ENCODE data around the gene ASB6.
A peak's percentile ranks its signal among the peaks of the same experiment; 100 is the strongest.
"Not testable (repeated sequence)": the region's sequence is repeated elsewhere in the genome, so short reads cannot be mapped to it uniquely, and the experiment has no call there.

The ASB6 gene

DNA sequence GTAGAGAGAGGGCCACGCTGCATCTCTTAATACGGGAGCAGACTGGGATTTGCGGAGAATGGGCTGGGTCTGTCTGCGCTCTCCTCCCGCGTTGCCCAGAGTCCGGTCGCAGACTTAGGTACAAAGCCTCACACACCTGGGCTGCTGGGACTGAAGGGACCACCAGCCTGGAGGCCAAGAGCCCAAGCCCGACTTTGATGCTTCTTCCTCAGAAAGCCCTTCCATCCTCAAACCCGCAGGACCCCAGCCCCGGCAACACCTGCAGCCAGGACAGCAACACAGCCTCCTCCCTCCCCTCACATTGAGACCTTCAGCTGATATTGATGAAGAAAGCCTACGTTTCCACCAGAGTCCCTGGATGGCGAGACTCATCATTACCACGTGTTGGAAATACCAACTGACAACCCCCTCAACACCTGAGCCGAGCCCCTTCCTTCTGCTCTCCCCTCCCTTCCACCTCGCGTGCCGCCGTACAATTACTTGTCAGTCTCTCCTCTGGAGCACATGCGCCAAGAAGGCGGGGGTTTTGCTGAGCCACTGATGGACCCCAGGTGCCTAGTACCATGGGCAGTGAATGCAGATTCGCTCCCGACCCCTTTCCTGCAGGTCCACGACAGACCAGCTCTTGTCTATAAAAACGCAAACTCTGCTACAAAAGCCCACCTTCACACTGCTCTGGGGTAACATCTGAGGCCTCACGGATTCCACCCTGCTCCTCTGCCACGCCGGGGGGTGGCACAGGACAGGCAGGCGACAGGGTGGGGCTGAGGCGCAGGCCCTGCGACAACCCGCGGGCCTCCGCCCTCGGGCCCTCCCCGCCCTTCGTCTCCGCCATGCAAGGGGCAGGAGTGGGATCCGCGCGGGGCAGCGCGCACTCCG, 841 bp downstream of the ASB6 start:
- DNase-seq, result no peak

GRCh38 chr9:129640086-129640870, 1.7 kb downstream of the ASB6 start:
- DNase-seq, result peak; percentile 69

- no peak for DNase-seq
Measured at GRCh38 chr9:129639756-129640085, 2.2 kb downstream of the ASB6 start.

GRCh38 chr9:129639034-129639630, 2.8 kb downstream of the ASB6 start:
- DNase-seq, result no peak

DNA sequence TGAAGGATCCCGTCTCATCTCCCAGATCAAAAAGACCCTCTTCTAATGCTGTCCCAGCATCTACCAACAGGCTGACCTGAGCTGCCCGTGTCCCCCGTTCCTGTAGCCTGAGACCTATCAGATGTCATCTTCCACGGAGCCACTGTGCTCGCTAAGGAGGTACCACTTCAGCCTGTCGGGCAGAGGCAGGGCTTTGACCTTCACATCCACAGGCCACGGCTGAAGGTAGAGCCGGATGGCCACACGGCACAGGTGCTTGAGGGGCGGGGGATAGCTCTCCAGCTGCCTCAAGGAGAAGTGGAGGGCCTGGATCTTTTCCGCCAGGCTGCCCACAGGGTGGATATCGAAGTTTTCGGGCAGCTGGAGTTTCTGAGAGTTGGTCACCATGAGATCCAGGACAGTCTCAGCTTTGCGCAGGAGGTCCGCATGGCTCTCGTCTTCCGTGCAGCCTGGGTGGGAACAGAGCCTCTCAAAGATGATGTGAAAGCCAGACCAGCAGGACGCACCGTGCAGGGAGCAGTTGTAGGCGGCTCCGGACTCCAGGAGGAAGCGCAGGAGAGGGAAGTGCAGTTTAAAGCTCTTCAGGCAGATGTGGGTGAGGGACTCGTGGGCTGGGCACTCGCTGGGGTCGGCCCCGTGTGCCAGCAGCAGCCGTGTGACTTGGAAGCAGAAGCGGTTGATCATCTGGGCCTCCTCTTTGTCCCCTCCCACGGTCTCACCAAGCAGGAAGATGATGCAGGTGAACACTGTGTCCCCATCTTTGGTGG, 4.1 kb downstream of the ASB6 start:
- DNase-seq, result no peak

DNA sequence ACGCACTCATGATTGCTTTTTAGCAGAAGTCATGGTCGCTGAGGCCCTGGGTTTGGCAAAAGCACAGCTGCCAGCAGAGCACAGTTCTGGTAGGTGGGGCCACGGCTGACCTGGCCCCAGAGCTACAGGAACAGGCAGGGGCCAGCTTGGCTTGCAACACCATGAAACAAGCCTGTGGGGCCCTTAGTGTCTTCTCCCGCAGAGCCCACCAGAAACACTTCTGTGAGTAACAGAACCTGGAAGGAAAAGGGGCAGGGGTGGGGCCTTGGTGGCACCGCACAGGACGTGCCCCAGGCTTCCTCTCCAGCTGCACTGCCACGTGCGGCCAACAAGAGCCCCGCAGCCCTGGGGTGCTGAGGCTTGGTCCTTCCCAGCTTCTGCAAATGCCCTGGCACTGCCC, 4.8 kb downstream of the ASB6 start:
- DNase-seq, result no peak

DNA sequence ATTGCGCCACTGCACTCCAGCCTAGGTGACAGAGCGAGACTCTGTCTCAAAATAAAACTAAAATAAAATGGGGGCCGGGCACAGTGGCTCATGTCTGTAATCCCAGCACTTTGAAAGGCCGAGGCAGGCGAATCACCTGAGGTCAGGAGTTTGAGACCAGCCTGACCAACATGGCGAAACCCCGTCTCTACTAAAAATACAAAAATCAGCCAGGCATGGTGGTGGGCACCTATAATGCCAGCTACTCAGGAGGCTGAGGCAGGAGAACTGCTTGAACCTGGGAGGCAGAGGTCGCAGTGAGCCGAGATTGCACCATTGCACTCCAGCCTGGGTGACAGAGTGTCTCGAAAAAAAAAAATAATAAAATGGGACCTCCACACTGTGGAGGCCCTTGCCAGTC, 5.6 kb downstream of the ASB6 start:
- DNase-seq, result not testable (repeated sequence)

DNA sequence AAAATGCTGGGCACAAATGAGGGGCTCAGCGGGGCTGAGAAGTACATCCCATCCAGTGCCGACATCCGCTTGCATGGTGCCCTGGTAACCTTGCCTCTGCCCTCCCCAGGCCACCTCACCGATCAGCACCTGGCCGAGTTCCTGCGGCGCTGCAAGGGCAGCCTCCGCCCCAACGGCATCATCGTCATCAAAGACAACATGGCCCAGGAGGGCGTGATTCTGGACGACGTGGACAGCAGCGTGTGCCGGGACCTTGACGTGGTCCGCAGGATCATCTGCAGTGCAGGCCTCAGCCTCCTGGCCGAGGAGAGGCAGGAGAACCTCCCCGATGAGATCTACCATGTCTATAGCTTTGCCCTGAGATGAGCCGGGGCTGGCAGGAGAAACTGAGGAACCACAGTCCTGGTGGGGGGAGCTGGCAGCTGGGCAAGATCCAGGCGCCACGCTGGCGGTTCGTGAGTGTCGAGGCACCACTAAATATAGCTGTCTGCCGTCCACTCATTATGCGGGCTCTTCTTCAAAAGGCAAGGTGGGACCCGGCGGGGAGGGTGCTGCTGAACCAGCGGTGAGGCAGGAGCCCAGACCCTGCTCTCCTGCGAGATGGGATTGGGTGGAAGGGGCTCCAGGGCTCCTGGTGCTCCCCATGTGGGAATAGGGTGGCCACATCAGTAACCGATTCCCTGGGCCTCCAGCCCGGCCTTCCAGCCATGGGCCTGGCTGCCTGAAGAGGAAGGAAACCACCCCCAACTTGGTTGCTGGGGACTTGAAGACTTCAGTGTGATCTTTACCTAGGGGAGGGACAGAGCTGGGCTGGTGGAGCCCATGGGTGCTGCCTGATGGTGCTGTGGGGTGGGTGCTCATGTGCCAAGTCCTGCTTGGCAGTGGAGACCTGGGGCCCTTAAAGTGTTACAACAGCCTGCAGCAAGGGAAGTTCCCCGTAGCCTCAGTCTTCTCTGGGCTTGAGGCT, 6.6 kb downstream of the ASB6 start:
- DNase-seq, result no peak

- no peak for DNase-seq
Measured at GRCh38 chr9:129633848-129634247, 8.1 kb downstream of the ASB6 start.

DNA sequence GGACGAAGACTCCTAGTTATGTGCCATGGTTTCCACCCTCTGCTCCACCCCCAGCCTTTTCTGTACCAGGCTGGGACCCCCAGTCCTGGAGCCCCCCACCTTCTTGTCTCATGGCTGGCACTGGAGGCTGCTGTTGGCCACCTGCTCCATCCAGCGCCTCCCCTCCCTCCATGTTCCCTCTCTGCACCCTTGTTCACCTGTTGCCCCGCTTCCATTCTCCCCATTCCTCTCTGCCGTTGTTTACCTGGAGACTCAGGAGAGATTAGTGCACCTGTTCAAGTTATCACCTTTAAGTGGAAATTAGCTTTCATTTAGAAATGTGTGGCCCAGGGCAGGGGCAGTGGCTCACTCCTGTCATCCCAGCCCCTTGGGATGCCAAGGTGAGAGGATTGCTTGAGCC, 8.7 kb downstream of the ASB6 start:
- no peak for DNase-seq

- no peak for DNase-seq
Measured at GRCh38 chr9:129632460-129632859, 9.5 kb downstream of the ASB6 start.

DNA sequence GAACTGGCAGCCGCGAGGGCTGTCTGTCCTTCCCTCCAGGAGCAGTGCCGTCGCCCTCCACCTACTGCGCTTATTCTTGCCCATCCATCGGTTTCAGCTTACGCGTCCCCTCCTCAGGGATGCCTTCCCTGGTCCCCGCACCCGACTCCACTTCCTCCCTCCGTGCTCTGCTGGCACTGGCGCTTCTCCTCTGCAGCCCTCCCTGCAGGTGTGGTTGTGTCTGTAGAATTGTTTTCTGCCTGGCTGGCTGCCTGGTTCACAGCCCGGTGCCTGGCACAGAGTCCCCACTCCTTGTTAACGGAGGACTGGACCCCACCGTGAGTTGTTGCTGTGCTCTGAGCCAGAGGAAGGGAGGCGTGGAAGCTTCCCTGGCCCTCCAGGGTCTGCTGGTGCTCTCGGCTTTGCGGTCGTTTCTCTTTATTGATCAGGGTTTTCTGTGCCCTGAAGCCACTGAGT, 10.2 kb downstream of the ASB6 start:
- no peak for DNase-seq

DNA sequence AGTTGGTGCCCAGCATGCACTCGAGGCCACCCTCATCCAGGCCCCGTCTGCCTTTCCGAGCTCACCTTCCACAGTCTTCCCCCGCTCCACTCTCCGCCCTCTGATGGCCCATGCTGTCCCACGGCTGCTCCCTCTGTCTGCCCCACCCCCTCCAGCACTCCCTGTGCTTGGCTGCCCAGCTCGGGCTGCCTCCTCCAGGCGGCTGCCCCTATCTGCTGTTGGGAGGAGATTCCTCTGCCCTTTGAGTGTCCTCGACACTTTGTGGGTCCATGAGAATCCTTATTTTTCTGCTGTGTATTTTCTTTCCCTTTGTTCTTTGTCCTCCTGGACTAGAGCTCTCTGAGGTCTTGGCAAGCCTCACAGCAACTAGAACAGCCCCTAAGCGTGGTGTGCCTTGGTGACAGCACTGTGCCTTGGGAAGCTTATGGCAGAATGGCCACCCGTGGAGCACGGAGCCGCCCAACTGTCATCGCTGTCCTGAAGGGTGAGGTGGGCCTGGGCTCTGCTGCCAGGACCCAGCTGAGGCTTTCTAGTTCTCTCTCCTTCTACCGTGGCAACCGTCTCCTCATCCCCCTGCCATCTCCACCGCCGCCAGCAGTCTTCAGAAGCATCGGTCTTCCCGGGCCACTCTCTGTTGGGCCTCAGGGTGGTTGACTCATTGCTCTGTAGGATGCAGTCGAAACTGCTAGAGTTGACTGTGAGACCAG, 10.8 kb downstream of the ASB6 start:
- no peak for DNase-seq

GRCh38 chr9:129629251-129629820, 12.6 kb downstream of the ASB6 start:
- DNase-seq, result no peak

- DNase-seq, result no peak
Measured at GRCh38 chr9:129628709-129629108, 13.2 kb downstream of the ASB6 start.

DNA sequence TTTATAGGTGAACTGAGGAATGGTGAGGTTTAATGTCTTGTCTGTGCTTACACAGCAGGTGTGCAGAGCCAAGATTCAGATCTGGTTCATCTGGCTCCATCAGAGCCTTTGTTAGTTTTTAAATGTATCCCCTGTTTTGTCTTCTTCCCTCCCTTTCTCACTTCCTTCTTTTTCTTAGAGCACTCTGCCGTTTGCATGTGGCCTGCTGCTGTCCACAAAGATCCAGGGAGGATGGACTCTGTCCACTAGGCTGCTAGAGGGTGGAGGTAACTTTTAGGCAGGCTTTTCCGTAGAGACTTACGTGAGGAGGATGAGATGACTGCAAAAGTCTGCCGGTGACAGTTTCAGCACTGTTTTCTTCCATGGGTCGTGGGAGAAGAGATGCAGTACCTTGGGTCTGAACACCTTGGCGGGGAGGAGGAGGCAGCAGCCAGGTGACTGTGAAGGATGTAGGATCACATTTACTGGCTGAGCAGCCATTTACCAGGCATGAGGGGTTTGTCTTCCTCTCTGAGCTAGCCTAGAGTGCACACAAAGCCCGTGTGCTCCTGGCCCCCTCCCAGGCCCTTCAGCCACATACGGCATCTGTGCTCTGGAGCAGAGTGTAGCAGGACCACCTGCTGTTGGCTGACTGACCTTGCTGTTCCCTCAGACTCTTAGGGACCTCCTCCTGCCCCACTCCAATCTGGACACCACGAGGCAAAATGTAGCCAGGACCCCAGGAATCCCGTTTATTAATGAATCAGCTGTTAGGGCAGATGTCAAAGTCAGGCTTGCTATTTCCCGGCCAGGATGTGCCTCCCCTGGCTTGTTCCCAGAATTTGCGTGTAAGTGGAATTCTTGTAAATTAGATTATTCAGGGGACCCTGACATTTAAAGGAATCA, 14.2 kb downstream of the ASB6 start:
- DNase-seq, result no peak

- no peak for DNase-seq
Measured at GRCh38 chr9:129626625-129627284, 15.2 kb downstream of the ASB6 start.

- peak; percentile 24 for DNase-seq
Measured at GRCh38 chr9:129626079-129626624, 15.8 kb downstream of the ASB6 start, which contains the start of gene NTMT1. NTMT1 (plus strand) TSS chr9:129626163; CDS start chr9:129632704, 6,541 bp downstream.

- DNase-seq, result no peak
Measured at GRCh38 chr9:129624947-129625346, 17.0 kb downstream of the ASB6 start.

Measured in NCI-H1417 treated with DMSO at 0.1 percent for 48 hours (cell line).